ENCODE data around the gene SLC25A40.

The SLC25A40 gene

DNA sequence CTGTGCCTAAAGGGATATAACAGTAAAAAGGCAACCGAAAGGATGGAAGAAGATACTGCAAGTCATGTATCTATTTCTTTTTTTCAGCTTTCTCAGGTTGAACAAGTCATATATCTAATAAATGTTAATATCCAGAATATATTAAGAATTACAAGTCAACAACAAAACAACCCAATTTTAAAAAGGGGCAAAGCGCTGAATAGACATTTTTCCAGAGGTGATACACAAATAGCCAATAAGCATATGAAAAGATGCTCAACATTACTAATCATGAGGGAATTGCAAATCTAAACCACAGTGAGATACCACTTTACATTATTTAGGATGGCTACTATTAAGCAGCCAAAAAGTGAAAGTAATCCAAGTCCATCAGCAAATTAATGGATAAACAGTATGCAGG is 23.1 kb upstream of the SLC25A40 start:
- no peak overlapping the region for H3K4me3 ChIP-seq (ENCODE audit: low read length)
- TF ChIP-seq, protein P1, sequence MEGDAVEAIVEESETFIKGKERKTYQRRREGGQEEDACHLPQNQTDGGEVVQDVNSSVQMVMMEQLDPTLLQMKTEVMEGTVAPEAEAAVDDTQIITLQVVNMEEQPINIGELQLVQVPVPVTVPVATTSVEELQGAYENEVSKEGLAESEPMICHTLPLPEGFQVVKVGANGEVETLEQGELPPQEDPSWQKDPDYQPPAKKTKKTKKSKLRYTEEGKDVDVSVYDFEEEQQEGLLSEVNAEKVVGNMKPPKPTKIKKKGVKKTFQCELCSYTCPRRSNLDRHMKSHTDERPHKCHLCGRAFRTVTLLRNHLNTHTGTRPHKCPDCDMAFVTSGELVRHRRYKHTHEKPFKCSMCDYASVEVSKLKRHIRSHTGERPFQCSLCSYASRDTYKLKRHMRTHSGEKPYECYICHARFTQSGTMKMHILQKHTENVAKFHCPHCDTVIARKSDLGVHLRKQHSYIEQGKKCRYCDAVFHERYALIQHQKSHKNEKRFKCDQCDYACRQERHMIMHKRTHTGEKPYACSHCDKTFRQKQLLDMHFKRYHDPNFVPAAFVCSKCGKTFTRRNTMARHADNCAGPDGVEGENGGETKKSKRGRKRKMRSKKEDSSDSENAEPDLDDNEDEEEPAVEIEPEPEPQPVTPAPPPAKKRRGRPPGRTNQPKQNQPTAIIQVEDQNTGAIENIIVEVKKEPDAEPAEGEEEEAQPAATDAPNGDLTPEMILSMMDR (conservative IDR thresholded peaks at IDR 0.05; ENCODE audit: low read length), result no peak
- no peak for DNase-seq (ENCODE audit: low read depth)

DNA sequence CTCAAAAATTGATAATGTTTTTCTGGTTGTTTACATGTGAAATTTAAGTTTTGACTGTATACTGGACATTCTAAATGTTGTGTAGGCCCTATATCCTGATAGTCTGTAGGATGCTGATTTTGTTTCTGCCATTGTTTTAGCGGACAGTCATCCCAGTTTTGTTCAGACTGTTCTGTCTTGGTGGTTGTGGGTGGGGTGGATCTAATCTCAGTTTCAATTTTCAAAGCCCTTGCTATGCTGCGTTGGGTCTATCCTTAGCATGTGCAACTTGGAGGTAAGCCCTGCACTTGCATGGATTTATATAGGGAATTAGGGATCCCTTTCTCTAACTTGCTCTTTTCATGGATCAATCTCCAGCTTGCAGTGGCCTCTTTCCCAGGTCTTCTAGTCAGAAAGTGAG is 19.2 kb upstream of the SLC25A40 start:
- TF ChIP-seq, protein P1 (conservative IDR thresholded peaks at IDR 0.05; ENCODE audit: low read length), result no peak
- no peak overlapping the region for H3K4me3 ChIP-seq (ENCODE audit: low read length)
- no peak for DNase-seq (ENCODE audit: low read depth)

DNA sequence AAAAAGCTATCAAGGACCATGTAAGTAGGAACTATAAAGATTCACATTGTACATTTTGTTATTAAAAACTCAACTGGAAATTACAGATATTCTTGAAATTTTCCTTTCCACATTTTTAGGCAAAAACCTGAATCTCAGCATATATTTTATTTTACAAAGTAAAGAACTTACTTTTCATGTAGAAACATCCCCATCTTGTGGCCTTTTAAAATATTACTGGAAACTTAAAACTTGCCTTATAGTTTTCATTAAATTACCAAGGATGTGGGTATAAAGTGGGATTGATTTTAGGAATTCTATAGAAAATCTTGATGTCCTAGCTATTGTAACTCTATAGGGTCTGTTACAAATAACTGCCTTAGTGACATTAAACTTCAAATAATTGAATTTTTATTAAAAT is 10.7 kb upstream of the SLC25A40 start:
- DNase-seq (ENCODE audit: low read depth), result peak; percentile 61
- no peak overlapping the region for H3K4me3 ChIP-seq (ENCODE audit: low read length)
- TF ChIP-seq, protein P1 (conservative IDR thresholded peaks at IDR 0.05; ENCODE audit: low read length), result peak; percentile 57

DNA sequence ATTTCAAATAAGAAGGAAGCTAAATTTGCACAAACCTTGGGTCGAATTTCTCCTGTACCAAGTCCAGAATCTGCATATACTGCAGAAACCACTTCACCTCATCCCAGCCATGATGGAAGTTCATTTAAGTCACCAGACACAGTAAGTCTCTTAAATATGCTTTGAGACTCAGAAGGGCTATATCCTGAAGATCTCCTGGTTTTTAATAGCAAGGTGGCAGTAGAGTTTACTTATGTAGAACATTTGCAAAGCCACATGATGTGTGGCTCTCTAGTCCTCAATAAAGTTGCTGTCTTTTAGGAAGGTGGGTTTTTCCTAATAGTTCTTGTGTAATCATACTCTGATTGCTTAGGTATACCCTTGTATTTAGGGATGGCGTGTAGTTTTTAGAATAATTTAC is 8.9 kb upstream of the SLC25A40 start:
- TF ChIP-seq, protein P1 (conservative IDR thresholded peaks at IDR 0.05; ENCODE audit: low read length), result no peak
- no peak overlapping the region for H3K4me3 ChIP-seq (ENCODE audit: low read length)
- no peak for DNase-seq (ENCODE audit: low read depth)

DNA sequence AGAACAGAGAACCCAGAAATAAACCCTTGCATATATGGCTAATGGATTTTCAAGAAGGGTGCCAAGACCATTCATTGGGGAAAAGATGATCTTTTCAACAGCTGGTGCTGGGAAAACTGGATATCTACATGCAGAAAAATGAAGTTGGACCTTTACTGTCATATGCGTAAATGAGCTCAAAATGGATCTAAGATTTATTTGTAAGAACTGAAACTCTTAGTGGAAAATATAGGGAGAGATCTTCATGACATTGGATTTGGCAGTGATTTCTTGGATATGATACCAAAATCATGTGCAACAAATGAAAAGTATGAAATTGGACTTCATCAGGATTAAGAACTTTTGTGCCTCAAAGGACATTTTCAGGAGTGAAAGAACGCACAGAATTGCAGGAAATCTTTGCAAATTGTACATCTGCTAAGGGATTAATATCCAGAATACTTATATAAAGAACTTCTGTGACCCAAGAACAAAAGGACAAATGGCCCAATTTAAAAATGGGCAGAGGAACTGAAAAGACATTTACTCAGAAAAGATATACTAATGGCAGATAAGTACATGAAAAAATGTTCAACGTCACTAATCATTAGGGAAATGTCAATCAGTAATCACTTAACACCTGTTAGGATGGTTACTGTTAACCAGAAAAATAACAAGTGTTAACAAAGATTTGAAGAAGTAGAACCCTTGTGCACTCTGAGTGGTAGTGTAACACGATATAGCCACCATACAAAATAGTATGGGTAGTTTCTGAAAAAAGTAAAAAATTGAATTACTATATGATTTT is 6.2 kb upstream of the SLC25A40 start:
- no peak overlapping the region for H3K4me3 ChIP-seq (ENCODE audit: low read length)
- no peak for DNase-seq (ENCODE audit: low read depth)
- TF ChIP-seq, protein P1 (conservative IDR thresholded peaks at IDR 0.05; ENCODE audit: low read length), result no peak

DNA sequence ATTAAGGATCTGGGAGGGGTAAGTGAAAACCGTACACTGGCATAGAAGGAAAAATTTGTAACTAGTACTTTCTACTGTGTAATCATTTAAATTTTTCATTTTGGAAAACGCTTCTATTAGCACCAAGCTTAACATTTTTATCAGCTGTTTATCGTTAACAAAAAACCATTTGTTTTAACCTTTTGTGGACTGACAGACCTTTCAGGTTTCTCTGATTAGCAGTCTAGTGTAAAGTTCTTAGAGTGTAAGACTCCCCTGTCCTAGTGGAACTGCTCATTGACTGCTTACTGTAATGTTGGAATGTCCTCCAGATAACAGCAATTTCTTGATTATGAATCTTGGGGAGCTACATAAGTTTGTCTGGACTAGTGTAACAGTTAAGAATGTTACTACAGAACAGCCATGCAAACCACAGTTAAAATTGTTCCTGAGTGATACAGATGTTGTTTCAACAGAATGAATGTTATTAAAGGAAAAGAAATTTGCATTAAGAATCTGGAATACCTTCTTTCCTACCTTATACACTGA is 2.1 kb upstream of the SLC25A40 start:
- H3K4me3 ChIP-seq (ENCODE audit: low read length), result no peak overlapping the region; the same call in 1 of the 2 replicates
- peak; percentile 36 for DNase-seq (ENCODE audit: low read depth)
- TF ChIP-seq, protein P1 (conservative IDR thresholded peaks at IDR 0.05; ENCODE audit: low read length), result no peak

Data from AG10803 (cell line).